T-helper 2 cell treated with Interferon-gamma antibody and Interleukin-4, amounts not matched to agents 100 ng/mL and 5 ng/mL, for 36 hours (primary cell): ENCODE results near the gene ATG4B. TPM values are rescaled to one million over a fixed set of nuclear protein-coding genes. Genes with fewer than 3 reads are reported as not detected.
"Not testable (repeated sequence)": the region's sequence is repeated elsewhere in the genome, so short reads cannot be mapped to it uniquely, and the experiment has no call there.

Source experiments
- intact Hi-C: fragments of 100-400 bp; cut with micrococcal nuclease; formaldehyde crosslinking; loops from one replicate; pipeline ENCODE4 v1.15.1; 2023
- total RNA-seq: library from RNA; stranded (reverse); gene quantifications from 2 replicates; pipeline ENCODE4 v1.2.3, GENCODE V29; 2022

The ATG4B gene
- total RNA-seq, 1 donor from 2014 or later, result 93.2 TPM

DNA sequence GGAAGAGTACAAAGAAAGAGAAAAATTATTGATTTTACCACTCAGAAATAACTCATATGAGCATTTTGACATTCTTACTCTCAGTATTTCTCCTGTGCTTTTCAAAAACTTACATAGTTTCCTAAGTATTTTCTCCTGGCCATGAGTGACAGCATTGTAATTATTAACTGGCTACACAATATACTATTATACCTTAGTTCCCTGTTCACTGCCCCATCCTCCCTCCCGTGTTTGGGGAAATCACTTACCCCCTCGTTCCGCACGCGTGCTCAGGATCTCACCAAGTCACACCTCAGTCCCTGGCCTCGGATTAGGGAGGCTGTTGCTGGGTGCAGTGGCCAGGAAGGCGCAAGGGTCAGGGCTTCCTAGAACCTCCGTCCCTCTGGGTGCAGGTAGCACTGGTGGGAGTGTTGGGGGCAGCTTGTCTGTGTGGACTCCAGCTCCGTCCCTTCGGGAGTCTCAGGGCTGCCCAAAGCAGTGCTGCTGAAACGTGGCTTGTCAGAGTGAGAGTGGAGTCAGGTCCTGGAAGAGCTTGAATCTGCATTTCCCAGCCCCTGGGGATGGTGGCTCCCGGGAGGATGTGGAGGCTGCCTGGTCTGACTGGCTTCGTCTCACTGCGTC, 23.2 kb downstream of the ATG4B start:
- intact Hi-C loops, result no loop called here

DNA sequence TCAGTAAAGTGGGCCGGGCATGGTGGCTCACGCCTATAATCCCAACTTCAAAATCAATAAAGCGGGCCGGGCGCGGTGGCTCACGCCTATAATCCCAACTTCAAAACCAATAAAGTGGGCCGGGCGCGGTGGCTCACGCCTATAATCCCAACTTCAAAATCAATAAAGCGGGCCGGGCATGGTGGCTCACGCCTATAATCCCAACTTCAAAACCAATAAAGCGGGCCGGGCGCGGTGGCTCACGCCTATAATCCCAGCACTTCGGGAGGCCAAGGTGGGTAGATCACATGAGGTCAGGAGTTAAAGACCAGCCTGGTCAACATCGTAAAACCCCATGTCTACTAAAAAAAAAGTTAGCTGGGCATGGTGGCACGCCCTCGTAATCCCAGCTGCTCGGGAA, 25.2 kb downstream of the ATG4B start:
- intact Hi-C loops, result not testable (repeated sequence)

DNA sequence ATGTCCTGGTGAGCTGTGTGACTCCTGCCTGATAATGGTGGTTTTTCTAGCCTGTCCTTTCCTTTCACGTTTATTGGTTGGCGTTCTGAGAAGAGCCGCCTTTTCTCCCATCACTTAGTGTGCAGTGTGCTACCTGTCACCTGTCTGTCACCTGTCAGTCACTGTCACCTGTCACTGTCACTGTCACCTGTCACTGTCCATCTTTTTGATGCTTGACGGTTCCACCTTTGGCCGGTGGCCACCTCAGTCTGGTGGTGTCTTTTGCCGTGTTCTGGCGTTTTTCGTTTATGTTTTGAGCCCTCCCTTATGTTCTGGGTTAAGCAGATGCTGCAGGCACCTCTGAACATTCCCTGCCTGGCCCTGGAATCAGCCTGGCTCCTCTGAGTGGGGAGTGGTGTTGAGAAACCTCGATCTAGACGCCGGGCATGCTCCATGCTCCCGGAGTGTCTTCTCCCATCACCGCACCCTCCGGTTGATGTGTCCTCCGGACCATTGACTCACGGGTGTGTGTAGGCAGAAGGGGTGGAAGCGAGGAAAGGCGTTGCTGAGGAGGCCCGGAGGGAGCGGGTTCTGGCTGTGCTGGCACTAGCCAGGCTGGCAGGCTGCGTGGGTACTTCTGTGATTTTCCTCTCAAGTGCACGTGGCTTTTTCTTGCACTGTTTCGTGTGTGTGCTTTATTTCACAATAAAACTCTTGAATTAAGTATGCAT, 28.4 kb downstream of the ATG4B start:
- intact Hi-C loops, result no loop called here

DNA sequence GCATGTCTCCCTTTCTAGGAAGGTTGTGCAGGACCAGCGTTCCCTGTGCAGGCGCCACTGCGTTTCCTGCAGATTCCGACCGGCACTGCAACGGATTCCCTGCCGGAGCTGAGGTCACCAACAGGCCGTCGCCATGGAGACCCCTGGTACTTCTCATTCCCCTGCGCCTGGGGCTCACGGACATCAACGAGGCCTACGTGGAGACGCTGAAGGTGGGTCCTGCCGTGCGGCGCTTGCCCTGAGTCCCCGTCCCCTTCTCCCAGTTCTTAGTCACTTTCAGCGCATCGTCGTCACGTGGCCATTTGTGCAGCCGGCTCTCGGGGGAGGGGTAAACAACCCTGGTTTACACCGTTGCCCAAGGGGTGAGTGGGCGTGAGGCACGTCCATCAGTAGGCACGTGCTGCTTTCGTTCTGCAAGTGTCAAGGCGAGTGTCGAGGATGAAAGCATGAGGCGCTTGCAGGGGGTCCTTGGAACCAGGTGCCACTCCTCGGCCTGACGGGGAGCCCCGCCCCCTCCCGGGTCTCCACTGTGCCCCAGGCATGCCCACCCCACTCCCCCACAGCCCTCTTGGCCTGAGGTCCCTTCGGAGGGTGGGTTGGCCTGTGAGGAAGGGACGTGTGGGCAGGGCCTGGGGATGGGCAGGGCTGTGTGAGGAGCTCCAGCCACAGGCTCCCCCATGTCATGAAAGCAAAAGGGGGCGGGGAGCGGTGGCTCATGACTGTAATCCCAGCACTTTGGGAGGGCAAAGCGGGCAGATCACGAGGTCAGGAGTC, 29.3 kb downstream of the ATG4B start:
- intact Hi-C loops, result no loop called here

DNA sequence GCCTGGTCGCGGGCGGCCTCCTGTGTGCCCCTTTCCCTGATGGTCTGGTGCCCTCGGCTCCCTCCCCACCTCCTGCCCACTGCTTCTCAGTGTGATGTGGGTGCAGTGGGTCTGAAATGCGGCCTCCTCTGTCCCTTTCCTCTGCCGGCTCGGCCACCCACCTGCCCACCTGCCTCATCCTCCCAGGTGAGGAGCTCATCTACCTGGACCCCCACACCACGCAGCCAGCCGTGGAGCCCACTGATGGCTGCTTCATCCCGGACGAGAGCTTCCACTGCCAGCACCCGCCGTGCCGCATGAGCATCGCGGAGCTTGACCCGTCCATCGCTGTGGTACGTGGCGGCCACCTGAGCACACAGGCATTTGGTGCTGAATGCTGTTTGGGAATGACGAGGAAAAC, 30.9 kb downstream of the ATG4B start:
- intact Hi-C loops, result no loop called here

DNA sequence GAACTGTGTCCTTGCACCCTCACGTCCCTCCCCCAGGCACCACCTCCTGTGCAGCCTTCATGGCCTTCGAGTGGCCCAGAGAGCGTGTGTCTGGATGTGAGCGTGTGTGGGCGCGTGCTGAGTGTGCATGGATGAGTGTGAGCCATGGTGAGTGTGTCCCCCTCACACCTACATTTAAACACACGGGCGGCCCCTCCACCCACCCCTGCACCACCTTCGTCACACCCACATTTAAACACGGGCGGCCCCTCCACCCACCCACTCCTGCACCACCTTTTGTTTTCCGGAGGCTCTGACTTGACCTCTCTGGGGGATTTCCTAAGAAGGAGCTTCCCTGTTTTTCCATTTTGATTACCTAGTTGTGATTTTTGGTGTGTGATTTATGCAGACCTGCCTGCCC, 31.3 kb downstream of the ATG4B start:
- intact Hi-C loops, result no loop called here

DNA sequence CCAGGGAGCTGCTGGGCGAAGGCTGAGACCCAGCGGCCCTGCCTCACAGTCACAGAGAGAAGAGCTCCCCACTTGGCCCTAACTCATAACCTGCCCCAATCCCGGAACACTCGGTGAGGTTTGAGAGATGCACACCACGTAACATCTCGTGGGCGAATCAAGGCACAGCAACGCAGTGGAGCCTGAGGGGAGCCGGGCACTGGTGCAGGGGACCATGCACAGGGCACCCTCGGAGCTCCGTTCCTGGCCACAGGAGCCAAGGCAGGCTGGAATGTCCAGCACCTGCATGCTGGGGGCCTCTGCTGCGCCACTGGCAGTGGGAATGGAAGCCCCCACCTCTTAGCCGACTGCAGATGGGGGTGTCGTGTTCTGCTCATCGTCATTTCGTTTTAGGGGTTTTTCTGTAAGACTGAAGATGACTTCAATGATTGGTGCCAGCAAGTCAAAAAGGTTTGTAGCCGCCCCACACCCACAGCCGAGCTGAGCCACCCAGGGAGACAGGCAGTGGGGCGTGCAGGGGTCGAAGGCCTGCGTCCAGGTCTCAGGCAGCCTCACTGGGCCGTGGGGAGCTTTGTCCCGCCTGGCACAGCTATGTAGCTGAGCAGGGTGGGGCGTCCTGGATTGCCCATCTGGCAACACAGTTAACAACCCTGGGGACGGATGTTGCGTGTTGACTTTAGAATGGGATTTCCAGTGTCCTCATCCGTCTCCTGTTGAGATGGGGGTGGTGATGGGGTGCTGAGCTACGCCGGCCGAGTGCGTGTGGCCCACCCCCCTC, 33.0 kb downstream of the ATG4B start:
- intact Hi-C loops, result no loop called here

DNA sequence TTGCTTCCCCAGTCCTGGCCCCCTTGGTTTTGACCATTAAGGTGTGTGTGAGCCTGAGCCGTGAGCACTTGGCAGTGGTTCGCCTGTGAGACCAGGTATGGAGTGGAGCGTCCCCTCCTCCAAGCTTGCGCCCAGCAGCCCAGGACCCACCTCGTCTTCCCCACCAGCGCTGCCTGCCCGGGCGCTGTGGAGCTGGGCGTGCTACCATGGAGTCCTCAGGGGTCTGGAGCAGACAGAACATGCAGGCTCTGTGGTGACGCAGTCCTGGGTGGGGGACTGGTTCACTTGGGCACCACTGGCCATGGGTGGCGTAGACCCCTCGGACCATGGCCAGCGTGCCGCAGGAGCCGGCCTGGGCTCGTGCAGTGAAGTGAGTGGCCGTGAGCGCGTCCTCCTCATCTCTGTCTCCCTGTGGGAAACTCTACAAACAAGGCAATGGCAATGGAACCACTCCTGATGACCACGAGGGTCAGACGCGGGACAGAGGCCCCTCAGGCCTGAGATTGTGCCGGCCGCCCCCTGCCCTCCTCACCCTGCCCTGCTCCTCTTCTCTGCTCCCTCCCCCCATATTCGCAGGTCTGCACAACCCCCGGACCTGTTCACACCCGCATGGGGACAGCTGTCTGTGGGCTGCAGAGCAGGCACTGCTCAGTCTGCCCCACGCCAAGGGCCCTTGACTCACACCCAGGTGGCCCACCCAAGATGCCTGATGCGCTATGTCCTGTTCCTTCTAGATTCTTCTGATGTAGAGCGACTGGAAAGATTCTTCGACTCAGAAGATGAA, 34.2 kb downstream of the ATG4B start:
- intact Hi-C loops, result no loop called here

DNA sequence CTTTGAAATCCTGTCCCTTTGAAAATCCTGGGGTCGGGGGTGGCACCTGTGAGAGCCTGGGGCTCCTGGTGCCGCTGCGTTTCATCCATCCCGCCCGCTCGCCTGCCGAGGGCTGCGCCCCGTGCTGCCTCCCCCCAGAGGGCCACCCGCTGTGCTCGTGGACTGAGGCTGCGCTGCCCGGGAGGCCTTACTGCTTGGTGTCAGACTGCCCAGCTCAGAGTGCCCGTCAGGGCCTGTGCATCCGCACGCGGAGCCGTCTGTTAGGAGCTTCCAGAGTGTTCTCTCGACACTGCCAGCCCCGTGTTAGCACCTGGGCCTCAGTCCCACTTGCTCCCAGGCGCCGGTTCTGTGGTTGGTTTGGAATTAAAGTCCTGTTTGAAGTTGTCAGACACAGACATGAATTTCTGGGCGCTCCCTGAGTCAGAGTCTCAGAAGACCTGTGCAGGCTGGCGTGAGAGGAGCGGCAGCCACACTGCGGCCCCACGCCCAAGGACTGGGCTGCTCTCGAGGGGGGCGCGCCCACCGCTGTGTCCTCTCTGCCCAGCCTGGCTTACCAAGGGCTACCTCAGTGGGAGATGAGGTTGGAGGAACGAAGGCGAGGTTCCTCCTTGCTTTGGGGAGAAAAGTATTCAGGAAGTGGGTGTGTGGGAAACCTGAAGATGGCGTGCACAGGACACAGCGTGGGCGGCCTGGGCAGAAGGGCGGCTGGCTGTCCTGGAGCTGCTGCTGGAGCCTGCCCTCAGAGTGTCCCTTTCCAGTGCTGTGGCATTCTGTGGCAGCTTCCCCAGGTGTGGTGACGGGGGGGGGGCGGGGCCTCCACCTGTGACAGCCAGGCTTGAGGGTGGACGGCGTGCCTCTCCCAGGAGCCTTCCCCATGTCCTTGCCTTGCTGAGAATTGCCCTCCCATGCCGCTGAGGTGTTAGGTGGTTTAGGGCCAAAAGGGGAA, 35.0 kb downstream of the ATG4B start:
- intact Hi-C loops, result no loop called here

DNA sequence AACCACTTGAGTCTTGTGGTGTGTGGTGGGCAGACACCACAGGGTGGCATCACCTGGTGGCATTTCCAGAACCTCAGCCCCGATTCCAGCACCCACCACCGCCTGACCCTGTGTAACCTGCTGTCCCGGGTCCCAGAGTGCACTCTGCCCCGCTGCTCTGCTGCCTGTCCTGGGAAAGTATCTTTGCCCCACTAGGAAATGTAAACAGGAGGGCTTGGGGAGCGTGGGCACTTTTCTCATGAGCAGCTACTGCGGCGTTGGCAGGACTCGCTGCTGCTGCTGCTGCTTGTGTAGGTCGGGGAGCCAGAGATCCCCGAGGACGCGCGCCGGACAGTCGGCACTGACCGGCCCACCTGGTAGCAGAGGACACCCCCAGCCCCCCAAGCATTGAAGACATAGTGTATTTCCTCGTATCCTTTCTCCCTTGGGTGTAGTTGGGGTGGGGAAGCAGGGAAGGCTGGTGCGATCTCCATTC, 35.7 kb downstream of the ATG4B start:
- intact Hi-C loops, result no loop called here

DNA sequence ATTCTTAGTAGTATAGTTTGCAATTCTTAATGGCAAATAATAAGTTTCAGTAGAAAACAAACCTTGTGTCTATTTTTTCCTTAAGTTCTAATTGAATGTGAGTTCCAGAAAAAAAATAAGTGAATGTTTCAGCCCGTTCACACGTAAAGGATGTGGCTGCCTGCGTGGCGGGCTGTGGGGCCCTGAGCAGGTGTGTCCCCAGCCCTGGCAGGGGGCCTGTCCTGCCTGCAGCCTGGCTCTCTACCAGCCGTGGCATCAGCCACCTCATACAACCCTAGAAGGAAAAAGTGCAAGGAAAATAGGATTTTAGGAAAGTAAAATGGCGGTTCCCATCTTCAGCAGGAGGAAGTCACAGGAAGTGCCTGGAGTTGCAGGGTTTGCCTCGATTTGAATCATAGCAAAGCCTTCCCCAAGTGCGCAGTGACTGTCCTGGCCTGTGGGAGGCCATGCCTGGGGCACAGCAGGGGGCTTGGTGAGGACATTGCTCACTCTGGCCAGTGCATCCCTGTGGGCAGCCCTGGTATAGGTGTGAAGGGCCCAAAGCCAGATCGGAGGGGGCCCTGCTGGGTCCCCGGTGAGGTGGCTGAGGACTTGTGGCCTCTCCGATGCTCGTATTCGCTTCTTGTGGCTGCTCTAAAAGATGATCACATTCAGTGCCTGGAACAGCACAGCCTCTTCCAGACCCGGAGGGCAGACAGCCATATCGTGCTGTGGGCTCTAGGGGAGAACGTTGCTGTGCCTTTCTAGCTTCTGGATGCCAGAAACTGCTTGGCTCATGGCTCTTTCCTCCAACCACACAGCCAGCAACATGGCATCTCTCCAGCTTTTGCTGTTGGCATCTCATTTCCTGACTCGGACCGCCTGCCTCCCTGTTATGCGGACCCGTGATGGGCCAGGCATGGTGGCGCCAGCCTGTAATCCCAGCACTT, 36.6 kb downstream of the ATG4B start:
- intact Hi-C loops, result no loop called here

DNA sequence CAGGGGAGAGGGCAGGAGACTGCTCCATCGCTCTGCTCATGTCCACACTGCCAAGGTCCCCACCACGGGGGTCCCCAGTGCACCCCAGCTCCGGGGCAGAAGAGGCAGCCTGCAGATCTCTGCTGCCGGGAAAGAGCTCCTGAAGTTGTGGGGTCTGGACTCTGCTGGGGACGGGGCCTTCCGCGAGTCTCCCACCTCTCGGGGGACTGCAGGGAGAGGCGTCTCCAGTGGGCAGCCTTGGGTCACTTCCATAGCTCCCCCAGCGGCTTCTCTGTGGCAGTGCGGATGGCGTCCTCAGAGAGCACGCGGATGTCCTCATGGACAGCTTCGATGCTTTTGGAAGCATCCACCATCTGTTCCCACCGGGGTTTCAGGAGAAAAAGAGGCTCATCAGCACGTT, 38.4 kb downstream of the ATG4B start:
- intact Hi-C loops, result no loop called here

DNA sequence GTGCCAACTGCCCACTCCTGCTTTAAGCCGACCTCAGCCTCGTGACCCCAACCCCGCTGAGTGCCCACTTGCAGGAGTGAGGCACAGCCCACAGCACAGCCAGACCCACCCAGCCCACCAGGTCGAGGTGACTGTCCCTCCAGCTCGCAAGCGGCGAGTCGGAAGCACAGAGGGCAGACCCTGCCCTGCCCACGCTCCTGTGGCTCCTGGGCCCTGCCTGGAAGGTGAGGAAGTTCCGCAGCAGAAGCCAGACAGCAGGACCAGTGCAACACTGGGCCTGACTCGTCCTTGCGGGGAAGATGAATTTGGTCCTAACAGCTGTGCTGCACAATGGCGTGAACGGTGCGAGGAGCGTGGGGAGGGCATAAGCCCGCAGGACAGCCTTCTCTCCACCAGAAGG, 39.2 kb downstream of the ATG4B start:
- intact Hi-C loops, result no loop called here

DNA sequence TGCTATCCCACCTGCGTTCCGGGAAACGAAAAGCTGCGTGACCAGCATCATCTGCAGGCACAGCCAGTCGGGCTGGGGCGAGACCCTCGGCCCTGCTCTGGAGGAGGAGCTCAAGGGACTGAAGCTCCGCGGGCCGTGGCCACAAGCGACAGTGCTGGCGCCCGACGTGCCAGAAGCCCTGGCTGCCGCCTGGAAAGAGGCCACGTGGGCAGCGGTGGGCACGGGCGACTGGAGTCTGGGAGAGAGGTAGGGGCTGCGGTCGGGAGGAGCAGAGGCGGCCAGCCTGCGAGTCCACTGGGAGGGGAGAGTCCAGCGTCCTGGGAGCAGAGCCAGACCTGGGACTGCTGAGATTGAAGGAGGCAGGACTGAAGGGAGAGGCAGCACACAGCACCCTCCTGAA, 39.9 kb downstream of the ATG4B start:
- intact Hi-C loops, result no loop called here

DNA sequence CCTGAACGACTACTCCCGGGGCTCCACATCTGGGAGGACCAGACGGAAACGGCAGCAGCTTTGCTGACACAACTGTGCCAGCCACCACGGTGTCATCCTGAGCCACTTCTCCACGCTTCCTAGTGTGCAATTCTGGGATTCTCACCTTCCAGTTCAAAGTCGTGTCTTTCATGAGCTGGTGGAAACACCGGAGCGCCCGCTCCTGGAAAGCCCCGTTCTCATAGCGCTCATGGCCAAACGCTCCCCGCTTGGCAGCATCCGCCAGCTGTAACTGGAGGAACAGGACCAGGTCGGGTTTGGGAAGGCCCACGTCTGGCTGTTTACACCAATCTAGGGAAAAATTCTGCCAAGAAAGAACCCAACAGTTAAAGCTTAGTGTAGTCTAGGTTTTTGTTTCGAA, 40.8 kb downstream of the ATG4B start:
- intact Hi-C loops, result no loop called here

DNA sequence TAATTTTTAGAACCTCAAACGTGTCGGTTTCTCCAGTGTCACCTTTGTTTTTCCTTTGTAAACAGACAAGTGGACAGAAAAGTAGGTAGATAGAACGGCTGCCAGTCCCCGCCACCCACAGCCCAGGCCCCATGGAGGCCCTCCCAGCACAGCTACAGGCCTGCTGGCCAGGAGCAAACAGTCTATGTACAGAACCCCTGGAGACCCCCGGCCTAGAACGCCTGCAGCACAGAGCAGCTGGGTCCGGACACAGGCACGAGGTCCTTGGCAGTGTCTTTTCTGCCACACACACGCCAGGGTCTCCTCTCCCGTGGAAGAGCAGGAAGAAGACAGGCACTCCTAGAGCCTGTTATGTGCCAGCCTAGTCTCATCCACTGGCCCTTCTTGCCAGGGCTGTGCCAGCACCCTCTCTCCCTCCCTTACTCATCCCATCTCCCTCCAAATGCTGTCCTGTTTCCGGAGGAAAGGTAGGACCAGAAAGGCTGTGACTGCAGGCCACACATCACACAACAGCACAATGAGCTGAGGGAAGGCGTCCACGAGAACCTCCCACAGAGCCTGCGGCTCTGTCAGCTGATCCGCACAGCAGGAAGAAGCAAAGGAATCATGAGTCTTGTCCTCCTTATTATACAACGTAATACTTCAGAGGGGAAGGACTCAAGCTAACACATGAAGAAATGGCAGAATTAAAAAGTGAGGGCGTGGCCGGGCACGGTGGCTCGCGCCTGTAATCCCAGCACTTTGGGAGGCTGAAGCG, 41.5 kb downstream of the ATG4B start:
- intact Hi-C loops, result no loop called here

DNA sequence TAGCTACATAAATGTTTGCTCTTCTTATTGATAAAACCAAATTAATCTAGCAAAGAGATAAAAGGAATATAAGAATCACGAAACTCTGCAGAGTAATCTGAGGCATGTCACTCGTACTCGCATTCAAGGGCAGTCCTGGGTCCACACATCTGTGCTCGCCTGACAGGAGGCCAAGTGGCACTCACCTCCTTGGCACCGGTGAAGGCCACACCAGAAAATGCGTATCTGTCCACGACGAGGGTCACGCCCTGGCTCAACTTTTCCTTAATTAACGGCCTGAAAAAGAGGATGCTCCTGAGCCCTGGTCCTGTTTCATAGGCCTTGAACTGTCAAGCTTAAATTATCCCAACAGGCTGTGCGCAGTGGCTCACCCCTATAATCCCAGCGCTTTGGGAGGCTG, 42.6 kb downstream of the ATG4B start:
- intact Hi-C loops, result no loop called here
